BLaER1 (cell line): ENCODE data around the gene OR4C12.
"Not testable (repeated sequence)": the region's sequence is repeated elsewhere in the genome, so short reads cannot be mapped to it uniquely, and the experiment has no call there.

Experiments used
- H3K27ac ChIP-seq: shearing (Covaris generic); formaldehyde crosslinking; 2 replicates; pipeline ENCODE4 v1.8.1; 2022
- H3K27me3 ChIP-seq: shearing (Covaris generic); formaldehyde crosslinking; 2 replicates; pipeline ENCODE4 v1.8.1; 2022
- H3K36me3 ChIP-seq: shearing (Covaris generic); formaldehyde crosslinking; 2 replicates; pipeline ENCODE4 v1.8.1; 2022
- H3K4me1 ChIP-seq: shearing (Covaris generic); formaldehyde crosslinking; 2 replicates; pipeline ENCODE4 v1.8.1; 2022
- H3K4me2 ChIP-seq: shearing (Covaris generic); formaldehyde crosslinking; 2 replicates; pipeline ENCODE4 v1.8.1; 2022
- H3K4me3 ChIP-seq: shearing (Covaris generic); formaldehyde crosslinking; 2 replicates; pipeline ENCODE4 v1.8.1; 2022
- H3K9ac ChIP-seq: shearing (Covaris generic); formaldehyde crosslinking; 2 replicates; pipeline ENCODE4 v1.8.1; 2022
- H3K9me3 ChIP-seq: shearing (Covaris generic); formaldehyde crosslinking; 2 replicates; pipeline ENCODE4 v1.8.1; 2022
- H4K20me1 ChIP-seq: shearing (Covaris generic); formaldehyde crosslinking; 2 replicates; pipeline ENCODE4 v1.8.1; 2022
- Cebpa-rat ChIP-seq: shearing (Covaris generic); IDR thresholded peaks from 2 replicates; pipeline ENCODE4 v1.8.1; 2022

The OR4C12 gene

DNA sequence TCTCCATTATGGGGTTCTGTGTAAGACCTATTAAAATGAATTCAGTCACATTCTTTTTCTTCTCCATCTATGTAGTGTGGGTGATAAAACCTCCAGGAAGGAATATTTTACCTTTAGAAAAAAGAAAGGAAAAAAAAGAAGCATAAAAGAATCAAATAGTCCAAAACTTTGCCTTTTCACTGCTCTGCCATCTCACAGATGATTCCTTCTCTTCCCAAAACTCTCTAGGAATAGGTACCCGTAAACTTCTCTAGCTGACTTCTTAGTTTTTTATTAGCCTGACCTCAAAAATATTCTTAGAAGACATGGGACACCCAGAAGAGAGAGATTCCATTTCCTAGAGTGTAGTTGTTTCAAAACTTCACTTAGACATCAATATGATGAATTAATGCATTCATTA is at the start of gene OR4C12:
Gene OR4C12, minus strand, starts transcription at position 101 of the 400 bp plus-strand sequence. Its CDS starts 34 bp downstream, at position 67.
- H3K27me3 ChIP-seq, H3K4me3 ChIP-seq, H3K27ac ChIP-seq, H4K20me1 ChIP-seq, H3K9me3 ChIP-seq, H3K9ac ChIP-seq, H3K4me2 ChIP-seq, H3K4me1 ChIP-seq, H3K36me3 ChIP-seq: not testable (repeated sequence)

DNA sequence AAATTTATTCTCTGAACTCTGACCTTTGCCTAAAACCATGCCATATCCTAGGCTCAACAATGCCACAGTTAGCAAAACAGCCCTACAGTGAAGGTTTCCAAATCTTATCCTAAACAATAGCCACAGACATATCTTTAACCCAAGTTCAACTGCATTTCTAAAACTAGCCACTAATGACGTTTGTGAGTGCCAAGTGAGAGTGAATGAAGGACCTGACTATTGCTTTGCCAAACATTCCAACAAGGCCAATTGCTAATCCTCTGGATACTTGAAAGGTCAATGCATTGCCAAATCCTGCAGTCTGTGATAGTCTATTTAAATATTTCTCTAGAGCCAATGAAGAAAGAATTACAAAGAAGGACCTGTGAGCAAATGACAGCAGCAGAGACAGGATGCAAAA is 47.9 kb upstream of the OR4C12 start:
- no peak for TF ChIP-seq Cebpa-rat
- Histone ChIP-seq H3K4me3 (no peak overlapping the region), H3K4me1 (no peaks in the 10 kb centered on the region), H3K27me3 (no peaks in the 10 kb centered on the region), H3K36me3 (no peaks in the 10 kb centered on the region), H3K9ac (no peak overlapping the region), H3K27ac (no peak overlapping the region), H3K4me2 (no peak overlapping the region), H4K20me1 (no peaks in the 10 kb centered on the region), H3K9me3 (peaks cover 5% of the 10 kb centered on the region; the same call in 1 of the 2 replicates)

DNA sequence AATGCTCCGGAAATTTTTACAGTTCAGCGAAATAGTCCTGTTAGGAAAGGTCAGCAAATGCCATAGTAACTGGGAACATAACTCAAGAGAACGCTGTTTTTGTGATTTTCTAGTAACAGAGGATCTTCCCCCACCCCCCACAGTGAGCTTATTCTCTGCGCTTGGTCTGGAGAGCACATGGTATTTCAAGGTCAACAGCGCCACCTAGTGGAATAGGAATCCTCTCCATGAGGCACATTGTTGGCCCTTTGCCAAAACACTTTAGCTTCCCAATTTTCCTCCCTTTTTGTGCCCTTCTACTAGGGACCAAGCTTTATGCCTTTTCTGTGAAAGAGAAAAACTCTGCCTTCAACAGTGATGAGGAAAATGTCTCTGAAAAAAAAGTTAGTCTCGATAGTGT is 13.2 kb upstream of the OR4C12 start:
- H3K4me2 ChIP-seq, result no peak overlapping the region
- H3K27ac ChIP-seq, result no peak overlapping the region
- TF ChIP-seq Cebpa-rat, result no peak
- no peak overlapping the region for H3K4me3 ChIP-seq
- peaks cover 14% of the 10 kb centered on the region for H3K9me3 ChIP-seq
- peaks cover 7% of the 10 kb centered on the region; the same call in 1 of the 2 replicates for H3K4me1 ChIP-seq
- H3K9ac ChIP-seq, result no peak overlapping the region
- no peaks in the 10 kb centered on the region for H4K20me1 ChIP-seq
- no peaks in the 10 kb centered on the region for H3K27me3 ChIP-seq
- H3K36me3 ChIP-seq, result no peaks in the 10 kb centered on the region

DNA sequence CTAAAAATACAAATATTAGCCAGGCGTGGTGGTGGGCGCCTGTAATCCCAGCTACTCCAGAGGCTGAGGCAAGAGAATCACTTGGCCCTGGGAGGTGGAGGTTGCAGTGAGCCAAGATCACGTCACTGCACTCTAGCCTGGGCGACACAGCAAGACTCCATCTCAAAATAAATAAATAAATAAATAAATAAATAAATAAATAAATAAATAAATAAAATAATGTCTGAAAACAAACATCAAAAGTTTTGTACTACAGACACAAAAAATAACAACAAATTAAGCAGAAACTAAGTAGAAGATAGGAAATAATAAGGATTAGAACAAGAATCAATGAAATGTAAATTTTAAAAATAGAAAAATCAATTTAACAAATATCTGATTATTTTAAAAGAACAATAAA is 8.9 kb downstream of the OR4C12 start:
- not testable (repeated sequence) for H3K27me3 ChIP-seq, H3K9me3 ChIP-seq, H3K36me3 ChIP-seq, H3K9ac ChIP-seq, H3K4me1 ChIP-seq, H3K27ac ChIP-seq, H3K4me3 ChIP-seq, H3K4me2 ChIP-seq, H4K20me1 ChIP-seq

DNA sequence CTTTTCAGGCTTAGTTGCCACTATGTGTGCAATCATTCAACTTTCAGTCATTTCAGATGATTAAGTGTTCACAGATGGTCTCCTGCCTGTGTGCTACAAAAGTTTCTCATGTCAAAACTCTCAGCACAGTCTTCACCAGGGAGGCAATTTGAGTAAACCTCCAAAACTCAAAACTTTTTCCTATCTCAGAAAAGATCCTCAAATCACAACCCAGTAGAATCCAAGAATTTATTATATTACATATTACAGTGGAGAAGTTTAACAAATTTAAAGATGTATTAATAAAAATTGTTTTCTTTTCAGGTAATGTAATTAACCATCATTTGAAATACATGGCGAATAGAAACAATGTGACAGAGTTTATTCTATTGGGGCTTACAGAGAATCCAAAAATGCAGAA is 30.2 kb downstream of the OR4C12 start, which contains the start of gene OR4C13:
Gene OR4C13, plus strand, starts transcription at position 301 of the 400 bp plus-strand sequence. Its CDS starts 32 bp downstream, at position 333.
- Histone ChIP-seq H3K36me3 (no peaks in the 10 kb centered on the region), H3K27me3 (no peaks in the 10 kb centered on the region), H4K20me1 (no peaks in the 10 kb centered on the region), H3K4me2 (no peak within 1 kb of the TSS), H3K4me1 (no peaks in the 10 kb centered on the region), H3K9me3 (no peaks in the 10 kb centered on the region), H3K27ac (no peak within 1 kb of the TSS), H3K9ac (no peak within 1 kb of the TSS), H3K4me3 (no peak within 1 kb of the TSS)
- TF ChIP-seq Cebpa-rat, result no peak

DNA sequence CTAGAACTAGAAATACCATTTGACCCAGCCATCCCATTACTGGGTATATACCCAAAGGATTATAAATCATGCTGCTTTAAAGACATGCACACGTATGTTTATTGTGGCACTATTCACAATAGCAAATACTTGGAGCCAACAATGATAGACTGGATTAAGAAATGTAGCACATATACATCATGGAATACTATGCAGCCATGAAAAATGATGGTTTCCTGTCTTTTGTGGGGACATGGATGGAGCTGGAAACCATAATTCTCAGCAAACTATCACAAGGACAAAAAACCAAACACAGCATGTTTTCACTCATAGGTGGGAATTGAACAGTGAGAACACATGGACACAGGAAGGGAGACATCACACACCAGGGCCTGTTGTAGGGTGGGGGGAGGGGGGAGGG is 33.6 kb downstream of the OR4C12 start:
- H3K4me1 ChIP-seq, H3K36me3 ChIP-seq, H3K9ac ChIP-seq, H3K27me3 ChIP-seq, H3K9me3 ChIP-seq, H4K20me1 ChIP-seq, H3K27ac ChIP-seq, H3K4me2 ChIP-seq, H3K4me3 ChIP-seq: not testable (repeated sequence)
